Stimulated activated CD4-positive, alpha-beta T cell treated with anti-CD3 and anti-CD28 coated beads, TNF-alpha, amount 100 ng/mL, for 48 hours (primary cell): ENCODE measurements around the gene EVI5L.
"Not testable (repeated sequence)": the region's sequence is repeated elsewhere in the genome, so short reads cannot be mapped to it uniquely, and the experiment has no call there.

Experiments
- DNase-seq, 3 donors: peaks; one replicate each; pipeline ENCODE4 v3.0.0-alpha.2; 2020; ENCODE audit warnings: low read depth in 3 of 3

EVI5L gene

GRCh38 chr19:7872306-7873204 lies 42.5 kb downstream of the EVI5L start:
- no peak for DNase-seq

GRCh38 chr19:7873304-7874075 lies 43.5 kb downstream of the EVI5L start:
- no peak for DNase-seq

GRCh38 chr19:7874076-7874896 lies 44.3 kb downstream of the EVI5L start, which contains the start of gene PRR36:
TSS of gene PRR36 (minus strand) at chr19:7874390. CDS start at chr19:7873689, 701 bp downstream.
- DNase-seq, result no peak

- no peak for DNase-seq
Observed at GRCh38 chr19:7874897-7875273, 44.9 kb downstream of the EVI5L start.

GRCh38 chr19:7877249-7877836 lies 47.3 kb downstream of the EVI5L start:
- DNase-seq, result no peak

- DNase-seq, result no peak
Observed at GRCh38 chr19:7879111-7879807, 49.2 kb downstream of the EVI5L start.

GRCh38 chr19:7879836-7880235 lies 49.8 kb downstream of the EVI5L start:
- no peak for DNase-seq

- DNase-seq, result no peak
Observed at GRCh38 chr19:7881910-7882309, 51.9 kb downstream of the EVI5L start.

- no peak for DNase-seq
Observed at GRCh38 chr19:7883105-7883504, 53.1 kb downstream of the EVI5L start.

GRCh38 chr19:7883796-7884570 lies 54.0 kb downstream of the EVI5L start:
- DNase-seq, result no peak

- no peak for DNase-seq
Observed at GRCh38 chr19:7885818-7886217, 55.8 kb downstream of the EVI5L start.

GRCh38 chr19:7887408-7888144 lies 57.6 kb downstream of the EVI5L start:
- no peak for DNase-seq

GRCh38 chr19:7888145-7888825 lies 58.3 kb downstream of the EVI5L start, which contains the start of gene LRRC8E:
TSS of gene LRRC8E (plus strand) at chr19:7888510. CDS start at chr19:7895604, 7,094 bp downstream.
- no peak for DNase-seq

GRCh38 chr19:7888826-7889217 lies 58.8 kb downstream of the EVI5L start:
- DNase-seq, result no peak

GRCh38 chr19:7893362-7894101 lies 63.5 kb downstream of the EVI5L start:
- not testable (repeated sequence) for DNase-seq

GRCh38 chr19:7894612-7895309 lies 64.7 kb downstream of the EVI5L start:
- no peak for DNase-seq

- DNase-seq, result no peak
Observed at GRCh38 chr19:7895565-7895964, 65.5 kb downstream of the EVI5L start.
